Activated CD8-positive, alpha-beta memory T cell treated with anti-CD3 and anti-CD28 coated beads, Interleukin-2, amount 50 U/mL, for 4 hours (primary cell): Measurements from ENCODE around the gene UCKL1.
"Not testable (repeated sequence)": the region's sequence is repeated elsewhere in the genome, so short reads cannot be mapped to it uniquely, and the experiment has no call there.

ENCODE experiments used
- DNase-seq: peaks from one replicate; pipeline ENCODE4 v3.0.0-alpha.2; 2020

The UCKL1 gene

DNA sequence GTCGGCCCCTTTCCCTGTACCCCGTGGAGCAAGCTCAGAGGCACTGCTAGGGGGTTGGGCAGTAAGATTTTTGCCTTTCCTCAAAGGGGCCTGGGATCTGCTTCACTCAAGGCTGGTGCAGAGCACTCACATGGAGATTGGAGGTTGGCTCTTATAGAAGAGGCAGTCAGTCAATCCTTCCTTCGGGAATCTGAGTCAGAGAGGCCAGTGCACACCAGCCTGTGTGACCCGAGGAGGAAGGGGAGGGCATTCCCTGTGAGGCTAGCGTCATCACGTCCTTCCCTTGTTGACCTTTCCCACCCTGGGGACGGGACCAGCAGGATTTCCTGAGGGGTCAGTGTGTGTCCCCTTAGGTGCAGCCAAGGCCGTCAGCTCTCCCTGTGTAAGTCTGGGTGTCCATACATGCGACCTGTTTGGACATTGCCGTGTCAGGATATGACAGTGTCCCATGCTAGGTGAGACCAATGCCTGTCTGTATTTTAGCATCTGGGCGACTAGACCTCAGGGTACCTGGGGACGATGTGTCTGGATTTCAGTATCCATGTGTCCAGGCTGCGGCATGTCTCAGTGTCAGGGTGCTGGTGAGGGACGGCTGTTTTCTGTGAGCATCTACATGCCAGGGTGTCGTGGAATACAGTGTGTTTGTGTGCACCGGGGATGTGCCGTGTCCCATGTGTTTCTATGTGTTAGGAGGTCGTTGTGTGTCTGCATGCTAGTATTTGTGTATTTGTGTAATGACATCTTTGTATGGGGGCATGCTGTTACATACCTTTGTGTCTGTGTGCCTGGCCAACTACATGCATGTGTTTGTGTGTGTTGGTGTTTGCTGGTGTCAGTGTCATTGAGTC is 16.3 kb upstream of the UCKL1 start:
- DNase-seq = no peak

GRCh38 chr20:63971960-63972311 is 15.7 kb upstream of the UCKL1 start:
- DNase-seq = not testable (repeated sequence)

DNA sequence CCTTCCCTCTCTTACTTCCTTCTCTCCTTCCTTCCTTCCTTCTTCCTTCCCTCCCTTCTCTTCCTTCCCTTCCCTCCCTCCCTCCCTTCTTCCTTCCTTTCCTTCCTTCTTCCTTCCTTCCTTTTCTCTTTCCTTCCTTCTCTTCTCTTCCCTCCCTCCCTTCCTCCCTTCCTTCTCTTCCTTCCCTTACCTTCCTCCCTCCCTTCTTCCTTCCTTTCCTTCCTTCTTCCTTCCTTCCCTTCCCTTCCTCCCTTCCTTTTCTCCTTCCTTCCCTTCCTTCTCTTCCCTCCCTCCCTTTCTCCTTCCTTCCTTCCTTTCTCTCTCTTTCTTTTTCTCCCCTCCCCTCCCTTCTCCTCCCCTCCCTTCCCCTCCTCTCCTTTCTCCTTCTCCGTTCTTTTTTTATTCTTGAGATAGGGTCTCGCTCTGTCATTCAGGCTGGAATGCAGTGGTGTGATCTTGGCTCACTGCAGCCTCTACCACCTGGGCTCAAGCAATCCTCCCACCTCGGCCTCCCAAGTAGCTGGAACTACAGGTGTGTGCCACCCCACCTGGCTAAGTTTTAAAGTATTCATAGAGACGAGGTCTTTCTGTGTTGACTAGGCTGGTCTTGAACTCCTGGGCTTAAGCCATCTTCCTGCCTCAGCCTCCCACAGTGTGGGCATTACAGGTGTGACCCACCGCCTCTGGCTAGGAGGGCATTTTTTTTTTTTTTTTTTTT is 14.7 kb upstream of the UCKL1 start:
- DNase-seq = no peak

DNA sequence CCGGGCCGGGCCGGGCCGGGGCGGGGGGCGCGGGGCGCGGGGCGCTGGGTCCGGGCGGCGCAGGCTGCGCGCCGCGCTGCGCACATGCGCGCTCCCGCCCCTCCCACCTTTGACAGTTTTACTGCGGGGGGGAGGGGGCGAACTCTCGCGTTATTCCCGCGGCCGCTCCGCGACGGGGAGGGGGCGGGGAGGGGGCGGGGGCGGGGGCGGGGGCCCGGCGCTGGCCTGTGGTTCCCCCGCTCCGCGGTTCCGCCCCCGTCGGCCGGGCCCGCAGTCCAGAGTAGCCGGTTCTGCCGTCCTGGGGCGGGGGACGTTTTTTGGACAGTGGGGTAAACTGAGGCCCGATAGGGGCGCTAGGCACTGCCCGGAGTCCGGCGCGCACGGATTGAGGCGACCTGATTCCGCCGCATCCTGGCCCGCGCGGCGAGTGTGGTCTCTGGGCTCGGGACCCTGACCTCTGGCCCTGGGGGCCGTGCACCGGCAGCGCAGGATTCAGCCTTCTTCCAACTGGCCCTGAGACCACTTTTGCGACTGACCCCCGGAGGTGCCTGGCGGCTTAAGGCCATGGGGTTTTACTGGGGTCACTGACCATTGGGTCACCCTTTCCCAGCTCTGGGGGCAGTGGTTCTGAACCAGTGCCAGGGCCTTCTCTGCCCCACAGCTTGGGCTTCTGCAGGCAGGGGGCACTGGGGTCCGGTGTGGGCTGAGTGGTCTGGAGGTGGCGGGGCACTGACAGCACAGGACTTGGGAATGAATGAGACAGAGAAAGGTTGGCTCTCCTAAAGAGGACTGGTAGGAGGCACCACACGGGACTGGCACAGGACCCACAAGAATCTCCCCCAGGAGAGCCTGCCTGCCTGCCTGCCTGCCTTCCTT is 13.9 kb upstream of the UCKL1 start, which contains the start of gene ZNF512B:
ZNF512B (minus strand) TSS at position 93 of the 876 bp plus-strand sequence. CDS start 1,980 bp downstream, outside the sequence.
- peak; percentile 62 for DNase-seq

- DNase-seq = peak; percentile 41
These were observed 12.9 kb upstream of the UCKL1 start for GRCh38 chr20:63968928-63969760.

GRCh38 chr20:63968136-63968927 is 12.1 kb upstream of the UCKL1 start:
- DNase-seq = peak; percentile 14

DNA sequence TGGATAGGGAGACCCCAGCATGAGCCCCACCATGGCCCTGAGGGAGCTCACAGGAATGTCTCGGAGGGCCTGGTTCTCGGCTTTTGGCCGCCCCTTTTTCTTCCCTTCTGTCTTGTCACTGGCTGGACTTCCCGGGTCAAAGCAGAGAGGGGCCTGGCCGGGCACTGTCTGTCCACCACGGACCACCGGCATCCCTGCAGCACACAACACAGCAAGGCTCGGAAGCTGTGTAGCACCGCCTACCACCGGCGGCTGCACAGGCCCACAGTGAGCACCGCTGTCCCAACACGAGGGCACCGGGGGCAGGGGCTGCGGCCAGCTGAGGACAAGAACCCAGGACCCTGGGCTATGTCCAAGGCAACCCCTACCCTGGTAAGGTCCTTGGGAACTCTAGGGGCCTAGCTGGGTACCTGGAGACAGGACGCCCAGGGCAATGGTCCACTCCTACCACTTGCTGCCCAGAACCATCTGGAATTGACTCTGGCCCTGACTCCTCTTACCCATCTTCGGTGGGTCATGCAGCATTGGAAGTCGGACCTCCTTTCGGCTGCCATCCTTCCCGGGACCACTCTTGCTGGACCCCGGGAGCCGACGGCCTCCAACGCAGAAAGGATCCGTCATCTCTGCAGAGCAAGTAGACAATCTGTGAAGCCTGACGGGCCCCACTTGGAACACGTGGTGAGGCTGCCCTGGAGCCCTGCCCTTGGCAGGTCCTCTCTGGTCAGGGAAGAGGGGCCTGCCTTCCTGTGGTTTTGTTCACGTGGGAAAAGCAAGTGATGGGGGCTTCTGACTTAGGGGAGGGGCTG is 11.3 kb upstream of the UCKL1 start:
- no peak for DNase-seq

GRCh38 chr20:63966944-63967322 is 10.7 kb upstream of the UCKL1 start:
- no peak for DNase-seq

GRCh38 chr20:63966172-63966943 is 10.1 kb upstream of the UCKL1 start:
- DNase-seq = no peak

DNA sequence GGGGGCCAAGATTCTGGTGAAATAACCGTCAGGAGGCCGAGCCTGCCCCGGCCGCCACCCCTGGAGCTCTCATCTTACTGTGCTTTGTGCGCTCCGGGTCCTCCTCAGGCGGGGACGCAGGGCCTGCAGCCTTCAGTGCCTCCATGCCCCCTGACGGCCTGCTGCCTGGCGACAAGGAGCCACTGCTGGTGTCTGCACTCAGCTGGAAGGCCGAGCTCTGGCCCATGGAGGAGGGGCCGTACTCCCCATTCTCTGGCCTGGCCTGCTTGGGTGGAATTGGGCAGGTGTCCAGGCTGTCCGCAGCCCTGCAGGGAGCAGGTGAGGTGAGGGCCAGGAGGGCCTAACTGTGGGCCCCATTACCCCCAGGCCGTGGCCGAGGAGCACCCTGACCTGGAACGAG is 8.2 kb upstream of the UCKL1 start:
- DNase-seq = no peak

DNA sequence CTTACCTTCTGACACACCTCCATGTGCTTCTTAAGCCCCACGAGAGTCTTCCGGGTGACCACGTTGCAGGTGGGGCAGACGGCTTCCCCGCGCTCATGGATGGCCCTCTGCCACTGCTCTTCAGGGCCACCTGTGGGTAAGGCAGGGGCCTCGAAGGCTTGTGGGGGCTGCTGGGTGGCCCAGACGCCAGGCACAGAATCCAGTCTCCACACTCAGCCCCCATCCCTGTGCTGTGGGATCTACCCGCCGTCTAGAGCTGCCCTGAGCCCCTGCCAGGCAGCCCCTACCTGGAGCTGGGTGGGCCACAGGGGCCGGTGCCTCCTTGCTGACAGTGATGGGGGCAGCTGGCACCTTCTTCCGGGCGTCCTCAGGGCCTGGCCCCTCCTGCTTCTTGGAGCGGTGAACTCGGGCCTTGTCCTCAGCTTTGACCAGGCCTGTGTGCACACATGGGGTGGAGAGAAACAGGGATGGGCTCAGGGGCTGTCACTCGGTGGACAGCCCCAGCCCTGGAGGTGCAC is 7.6 kb upstream of the UCKL1 start:
- DNase-seq = no peak

- DNase-seq = no peak
These were observed 7.1 kb upstream of the UCKL1 start for GRCh38 chr20:63963348-63963741.

- no peak for DNase-seq
These were observed 6.5 kb upstream of the UCKL1 start for GRCh38 chr20:63962426-63963347.

GRCh38 chr20:63961664-63962425 is 5.6 kb upstream of the UCKL1 start:
- no peak for DNase-seq

DNA sequence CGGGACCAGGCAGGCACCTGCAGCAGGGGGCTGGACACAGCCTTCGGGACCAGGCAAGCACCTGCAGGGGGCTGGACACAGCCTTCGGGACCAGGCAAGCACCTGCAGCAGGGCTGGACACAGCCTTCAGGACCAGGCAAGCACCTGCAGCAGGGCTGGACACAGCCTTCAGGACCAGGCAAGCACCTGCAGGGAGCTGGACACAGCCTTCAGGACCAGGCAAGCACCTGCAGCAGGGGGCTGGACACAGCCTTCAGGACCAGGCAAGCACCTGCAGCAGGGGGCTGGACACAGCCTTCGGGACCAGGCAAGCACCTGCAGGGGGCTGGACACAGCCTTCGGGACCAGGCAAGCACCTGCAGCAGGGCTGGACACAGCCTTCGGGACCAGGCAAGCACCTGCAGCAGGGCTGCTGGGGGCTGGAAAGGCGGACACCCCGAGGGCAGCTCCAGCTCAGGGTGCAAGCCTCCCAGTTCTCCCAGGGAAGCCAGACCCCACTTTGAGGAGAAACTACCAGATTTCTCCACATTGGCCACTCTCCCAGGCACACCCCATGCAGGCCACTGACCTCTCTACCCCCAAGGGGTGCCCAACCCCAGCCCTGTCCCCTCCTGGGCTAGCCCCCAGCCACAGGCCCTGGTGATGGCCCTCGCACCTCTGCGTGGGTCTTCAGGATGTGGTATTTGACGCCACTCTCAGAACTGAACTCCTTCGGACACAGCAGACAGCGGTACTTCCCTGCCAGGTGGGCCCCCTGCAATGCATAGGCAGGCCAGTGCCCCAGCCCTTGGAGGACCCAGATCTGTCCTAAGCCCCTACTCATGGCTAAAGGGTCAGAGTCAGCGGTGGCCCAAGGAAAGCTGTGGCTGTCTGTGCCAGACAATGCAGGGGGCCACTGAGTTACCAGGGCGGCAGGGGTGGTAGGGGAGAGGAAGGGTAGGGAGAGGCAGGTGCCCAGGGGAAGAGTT is 4.7 kb upstream of the UCKL1 start:
- DNase-seq = not testable (repeated sequence)

DNA sequence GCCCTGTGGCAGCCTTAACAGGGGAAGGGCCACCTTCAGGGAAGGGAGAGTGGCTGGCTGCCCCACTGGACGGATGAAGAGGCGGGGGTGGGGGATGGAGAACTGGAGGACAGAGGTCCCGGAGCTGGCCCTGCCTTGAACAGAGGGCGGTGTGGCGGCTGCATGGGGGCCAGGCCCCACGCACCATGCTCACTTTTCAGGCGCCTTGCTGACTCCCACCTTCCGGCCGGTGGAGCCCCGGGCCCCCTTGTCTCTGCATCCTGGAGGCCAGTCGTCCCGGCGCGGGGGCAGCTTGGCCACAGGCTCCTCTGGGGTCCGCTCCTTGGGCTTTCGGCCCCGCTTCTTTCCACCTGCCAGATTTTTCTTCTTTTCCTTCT is 3.5 kb upstream of the UCKL1 start:
- no peak for DNase-seq
